NCI-H774 (cell line): ENCODE data around the gene YAP1.

ENCODE experiments used
- DNase-seq: peaks from one replicate; lab custom pipeline; 2025; lab: John Stamatoyannopoulos, UW

The YAP1 gene

GRCh38 chr11:102163368-102163767 is 53.1 kb downstream of the YAP1 start:
- DNase-seq = no peak

DNA sequence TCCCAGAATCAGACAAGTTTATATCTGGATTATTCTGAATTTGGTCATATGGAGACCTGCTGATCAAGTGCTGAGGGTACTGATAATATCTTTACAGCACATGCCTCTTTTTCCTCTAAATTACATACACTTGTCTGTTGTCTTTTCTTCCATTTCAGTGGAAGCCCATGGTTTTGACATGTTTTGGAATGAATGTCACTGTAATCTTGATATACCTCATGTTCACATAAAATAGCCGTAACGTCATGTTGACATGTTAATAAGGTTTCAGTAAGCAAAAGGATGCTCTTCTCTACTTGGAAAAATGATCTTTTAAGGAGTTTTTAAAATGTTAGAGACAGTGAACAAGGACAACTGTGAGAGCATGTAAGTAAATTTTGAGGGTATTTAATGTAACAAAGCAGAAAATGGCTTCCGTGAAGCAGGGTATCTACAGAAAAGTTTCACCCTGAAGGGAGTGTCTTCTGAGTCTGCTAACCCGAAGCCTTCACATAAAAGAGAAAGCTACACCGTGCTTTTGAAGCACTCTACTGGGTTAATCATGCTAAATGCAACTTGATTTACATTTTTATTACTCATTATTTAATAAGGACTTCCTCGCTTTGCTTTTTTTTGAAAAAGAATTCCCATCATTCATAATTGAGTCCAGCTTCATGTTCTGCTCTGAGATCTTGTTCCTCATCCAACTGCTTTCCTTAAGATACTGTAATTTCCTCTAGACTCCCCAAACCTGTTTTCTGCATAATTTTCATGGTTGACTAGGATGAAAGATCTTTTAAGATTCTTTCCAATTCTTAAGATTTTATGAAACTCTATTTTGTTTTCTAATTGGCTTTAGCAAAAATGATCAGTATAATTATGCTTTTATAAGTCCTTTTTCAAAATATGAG is 56.2 kb downstream of the YAP1 start:
- no peak for DNase-seq

GRCh38 chr11:102168481-102168880 is 58.2 kb downstream of the YAP1 start:
- DNase-seq = no peak

- no peak for DNase-seq
Measured at GRCh38 chr11:102171101-102171500, 60.9 kb downstream of the YAP1 start.

DNA sequence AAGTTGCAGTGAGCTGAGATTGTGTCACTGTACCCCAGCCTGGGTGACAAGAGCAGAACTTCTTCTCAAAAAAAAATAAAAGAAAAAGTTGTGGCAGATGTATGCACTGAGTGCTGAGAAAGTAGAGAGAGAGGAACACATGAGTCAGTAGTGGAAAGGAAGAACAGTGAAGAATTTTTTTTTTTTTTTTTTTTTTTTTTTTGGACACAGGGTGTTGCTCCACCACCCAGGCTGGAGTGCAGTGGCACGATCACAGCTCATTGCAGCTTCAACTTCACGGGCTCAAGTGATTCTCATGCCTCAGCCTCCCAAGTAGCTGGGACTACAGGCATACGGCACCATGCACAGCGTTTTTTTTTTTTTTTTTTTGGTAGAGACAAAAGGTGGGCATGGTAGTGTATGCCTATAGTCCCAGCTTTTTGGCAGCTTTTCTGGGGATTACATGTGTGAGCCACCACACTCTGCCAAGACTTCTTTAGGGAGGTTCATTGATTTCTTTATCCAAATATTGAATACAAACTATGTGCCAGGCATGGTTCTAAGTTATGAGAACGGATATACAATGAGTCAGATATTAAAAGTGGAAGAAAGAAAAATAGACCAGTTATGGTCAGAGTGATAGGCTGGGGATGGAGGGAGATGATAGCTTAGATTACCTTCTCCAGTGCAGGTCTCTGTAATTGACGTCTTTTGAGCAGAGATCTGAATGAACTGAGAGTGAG is 62.0 kb downstream of the YAP1 start:
- no peak for DNase-seq

- DNase-seq = no peak
Measured at GRCh38 chr11:102177126-102177525, 66.9 kb downstream of the YAP1 start.

GRCh38 chr11:102177974-102178631 is 67.9 kb downstream of the YAP1 start:
- no peak for DNase-seq

- no peak for DNase-seq
Measured at GRCh38 chr11:102179371-102179770, 69.1 kb downstream of the YAP1 start.

GRCh38 chr11:102184269-102184987 is 74.2 kb downstream of the YAP1 start:
- DNase-seq = no peak

DNA sequence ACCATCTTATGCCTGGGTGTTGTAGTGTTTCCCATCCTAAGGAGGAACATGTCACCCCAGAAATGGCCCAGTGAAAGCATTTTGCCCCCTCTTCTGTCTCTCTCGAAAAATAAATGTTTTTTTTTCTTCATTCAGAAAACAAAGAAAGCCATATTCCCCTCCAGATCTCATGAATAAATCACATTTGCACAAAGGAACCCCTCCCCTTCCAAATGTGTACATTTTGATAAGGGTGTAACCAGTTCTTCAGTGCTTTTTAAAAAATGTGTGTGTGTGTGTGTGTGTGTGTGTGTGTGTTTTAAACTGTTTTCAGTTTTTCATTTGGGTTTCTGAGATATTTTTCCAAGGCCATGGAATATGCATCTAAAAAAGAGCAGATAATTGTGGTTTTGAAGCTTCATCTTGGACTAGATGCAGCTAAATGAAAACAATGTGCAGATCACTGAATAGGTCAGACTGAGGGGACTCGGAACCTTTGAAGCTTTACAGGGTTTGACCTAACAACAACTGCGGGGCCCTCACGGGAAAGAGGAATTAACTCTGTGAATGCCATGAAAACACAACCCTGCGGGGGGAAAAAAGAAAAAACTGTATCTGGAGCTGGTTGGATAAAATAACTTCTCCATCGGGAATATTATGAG is 76.4 kb downstream of the YAP1 start:
- no peak for DNase-seq

DNA sequence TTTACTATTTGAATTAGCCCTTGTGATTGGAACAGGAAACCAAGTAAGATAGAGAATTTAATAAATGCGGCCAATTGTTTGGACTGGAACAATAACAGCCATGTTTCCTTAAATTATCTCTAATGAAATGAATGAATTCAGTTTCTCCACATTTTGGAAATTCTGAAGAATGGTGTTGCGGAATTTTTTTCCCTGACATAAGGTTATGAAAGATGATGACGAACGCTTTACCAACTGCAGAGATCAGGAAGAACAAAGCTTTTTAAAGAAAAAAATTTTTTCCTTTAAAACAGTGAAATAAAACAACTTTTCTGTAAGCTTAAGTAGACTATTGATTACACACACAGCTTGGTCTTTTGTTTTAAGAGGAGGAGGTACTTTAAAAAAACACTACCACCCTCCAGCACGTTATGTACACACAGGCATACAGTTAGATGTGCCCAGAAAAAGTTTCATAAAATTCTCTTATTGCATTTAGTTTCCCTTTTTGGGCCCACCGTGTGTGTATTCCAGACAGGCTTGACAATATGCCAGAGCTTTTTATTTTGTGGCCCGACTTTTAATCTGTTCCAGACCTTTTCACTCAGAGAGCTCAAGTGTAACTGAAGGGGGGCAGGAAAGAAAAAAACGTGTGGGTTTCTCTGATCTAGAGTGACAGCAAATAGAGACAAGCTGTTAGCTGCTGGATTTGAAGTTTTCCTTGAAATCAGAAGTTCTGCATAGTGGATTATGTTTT is 77.3 kb downstream of the YAP1 start:
- no peak for DNase-seq

DNA sequence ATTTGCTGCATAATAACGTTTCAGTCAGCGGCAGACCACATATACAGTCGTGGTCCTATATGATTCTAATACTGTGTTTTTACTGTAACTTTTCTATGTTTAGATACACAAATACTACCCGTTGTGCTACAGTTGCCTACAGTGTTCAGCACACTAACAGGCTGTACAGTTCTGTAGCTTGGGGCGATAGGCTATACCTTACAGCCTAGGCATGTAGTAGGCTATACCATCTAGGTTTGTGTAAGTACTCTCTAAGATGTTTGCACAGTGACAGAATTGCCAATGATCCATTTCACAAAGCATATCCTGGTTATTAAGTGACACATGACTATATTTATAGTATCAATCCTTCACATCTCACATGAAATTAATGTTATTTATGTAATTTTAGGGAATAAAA is 78.2 kb downstream of the YAP1 start:
- DNase-seq = no peak

GRCh38 chr11:102191832-102192231 is 81.6 kb downstream of the YAP1 start:
- no peak for DNase-seq

DNA sequence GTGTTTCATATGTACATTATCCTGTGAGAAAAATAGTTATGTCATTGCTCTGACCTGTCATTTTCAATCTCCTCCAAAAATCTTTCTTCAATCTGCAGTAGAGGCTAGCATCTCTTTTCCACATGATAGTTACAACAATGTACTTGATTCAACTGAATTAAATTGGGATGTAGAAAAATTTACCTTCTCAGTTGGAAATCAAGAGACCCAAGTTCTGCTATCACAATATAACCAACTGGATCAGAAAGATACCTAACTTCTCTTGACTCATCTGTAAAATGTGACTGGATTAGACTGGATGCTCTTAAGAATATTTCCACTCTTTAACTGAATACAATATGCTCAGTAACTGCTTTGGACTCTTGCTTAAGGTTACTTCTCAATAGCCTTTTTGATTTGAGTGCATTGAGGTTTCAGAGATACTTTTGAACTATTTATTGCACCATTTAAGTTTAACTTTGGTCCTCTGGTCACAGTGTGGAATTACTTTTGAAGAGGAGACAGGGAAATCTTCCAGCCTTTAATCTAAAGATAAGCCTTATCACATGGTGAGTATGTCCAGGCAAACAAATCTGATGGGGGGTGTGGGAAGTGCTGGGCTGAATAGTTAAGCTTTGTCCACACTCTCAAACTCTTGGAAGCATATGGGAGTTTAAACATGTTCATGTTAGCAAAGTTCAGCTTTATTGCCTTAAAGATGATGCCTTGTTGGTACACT is 82.3 kb downstream of the YAP1 start:
- DNase-seq = no peak

- DNase-seq = no peak
Measured at GRCh38 chr11:102194257-102194656, 84.0 kb downstream of the YAP1 start.

DNA sequence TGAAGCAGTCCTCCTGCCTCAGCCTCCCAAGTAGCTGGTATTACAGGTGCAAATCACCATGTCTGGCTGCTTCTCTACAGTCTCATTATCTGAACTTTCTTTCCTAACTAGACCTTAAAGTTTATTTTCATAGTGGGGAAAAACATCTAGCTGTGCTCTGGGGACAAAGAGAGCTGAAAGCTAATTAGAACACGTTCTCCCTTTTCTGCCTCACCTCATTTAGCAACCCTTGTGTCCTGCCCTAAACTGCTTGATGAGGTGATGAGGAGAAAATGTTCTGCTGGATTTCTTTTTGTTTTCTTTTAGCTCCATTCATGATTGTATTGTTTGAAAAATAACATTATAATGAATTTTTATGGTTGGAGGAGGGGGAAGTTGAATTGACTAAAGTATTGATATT is 84.7 kb downstream of the YAP1 start:
- no peak for DNase-seq

DNA sequence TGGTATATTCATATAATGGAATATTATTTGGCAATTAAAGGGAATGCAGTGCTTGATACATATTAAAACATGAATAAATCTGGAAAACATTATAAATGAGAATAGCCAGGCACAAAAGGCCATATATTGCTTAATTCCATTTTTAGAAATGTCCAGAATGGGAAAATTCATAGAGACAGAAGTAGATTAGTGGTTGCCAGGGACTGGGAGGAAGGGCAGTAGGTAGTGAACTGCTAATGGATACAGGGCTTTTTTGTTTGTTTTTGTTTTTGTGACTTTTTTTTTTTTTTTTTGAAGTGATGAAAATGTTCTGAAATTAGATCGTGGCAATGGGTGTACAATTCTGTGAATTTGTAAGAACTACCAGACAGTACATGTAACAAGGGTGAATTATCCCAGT is 86.1 kb downstream of the YAP1 start:
- no peak for DNase-seq

GRCh38 chr11:102196816-102197215 is 86.6 kb downstream of the YAP1 start:
- no peak for DNase-seq

- DNase-seq = no peak
Measured at GRCh38 chr11:102197670-102198139, 87.5 kb downstream of the YAP1 start.

DNA sequence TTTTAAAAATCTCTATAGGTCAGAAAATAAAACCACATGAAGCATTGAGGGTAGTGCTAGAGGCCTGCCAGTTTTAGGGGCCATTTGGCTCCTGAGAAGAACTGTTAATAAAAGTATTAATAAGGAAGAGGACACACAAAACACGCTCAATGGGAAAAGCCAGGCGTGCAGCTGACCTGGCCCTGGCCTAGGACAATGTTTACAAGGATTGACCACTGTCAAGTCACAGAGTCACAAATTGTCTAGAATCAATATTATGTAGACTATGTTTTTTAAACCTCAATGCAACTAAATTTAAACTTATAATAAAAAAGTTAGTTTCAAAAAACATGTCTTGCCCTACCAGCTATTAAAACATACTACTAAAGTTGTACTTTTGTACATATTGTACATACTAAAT is 89.4 kb downstream of the YAP1 start:
- DNase-seq = no peak
